Measurements from ENCODE around the gene PTPRA. TPM values are rescaled to one million over a fixed set of nuclear protein-coding genes. Genes with fewer than 3 reads are reported as not detected.
"Not testable (repeated sequence)": the region's sequence is repeated elsewhere in the genome, so short reads cannot be mapped to it uniquely, and the experiment has no call there.

Gene PTPRA
- total RNA-seq, result 100 to 1,000 TPM in 2 of 4 donors, 10 to 100 TPM in 2; 73.4 to 110 (median 93.1) TPM

GRCh38 chr20:2873010-2873746 is at the start of gene PTPRA:
Gene PTPRA, plus strand, starts transcription at chr20:2873481. Its CDS starts 90,797 bp downstream, at chr20:2964278.
- H3K9me3 ChIP-seq, result no peaks in the 10 kb centered on the region
- H3K36me3 ChIP-seq, result no peaks in the 10 kb centered on the region
- intact Hi-C loops (cut with DNase I), result no loop called here
- H3K27ac ChIP-seq, result peak within 1 kb of the TSS; percentile 8 to 57 (median 55)
- WGBS, 2 donors, result 0% methylated on average over 8 to 15 of the region's 83 CpGs
- peak within 1 kb of the TSS; percentile 71 to 96 (median 82) for H3K4me3 ChIP-seq (replicated peaks in 1 of 3)
- TF ChIP-seq POLR2A (IDR thresholded peaks at IDR 0.05), result peak in 1 of 2 donors; percentile 93
- no peak for TF ChIP-seq CTCF (IDR thresholded peaks at IDR 0.05)
- peak; percentile 91 to 92 for DNase-seq
- peaks cover 17 to 23% of the 10 kb centered on the region in 2 donors for H3K4me1 ChIP-seq
- H3K27me3 ChIP-seq, result no peaks in the 10 kb centered on the region

GRCh38 chr20:2825761-2826160 is 47.5 kb upstream of the PTPRA start:
- Histone ChIP-seq H3K36me3 (no peaks in the 10 kb centered on the region), H3K4me1 (peaks cover 0 to 7% of the 10 kb centered on the region in 2 donors), H3K27me3 (peaks cover 12% of the 10 kb centered on the region), H3K27ac (no peak overlapping the region), H3K9me3 (no peaks in the 10 kb centered on the region), H3K4me3 (replicated peaks in 1 of 3) (no peak overlapping the region)
- WGBS, 2 donors, result 93 to 95% methylated on average over 2 of the region's 2 CpGs
- no peak for DNase-seq
- no peak for TF ChIP-seq CTCF (IDR thresholded peaks at IDR 0.05)
- TF ChIP-seq POLR2A (IDR thresholded peaks at IDR 0.05), result no peak
- intact Hi-C loops (cut with DNase I), result no loop called here

- Histone ChIP-seq H3K9me3 (no peaks in the 10 kb centered on the region), H3K4me1 (no peaks in the 10 kb centered on the region), H3K27ac (no peak overlapping the region), H3K4me3 (replicated peaks in 1 of 3) (no peak overlapping the region), H3K27me3 (peaks cover 5% of the 10 kb centered on the region), H3K36me3 (no peaks in the 10 kb centered on the region)
- TF ChIP-seq CTCF (IDR thresholded peaks at IDR 0.05), result no peak
- TF ChIP-seq POLR2A (IDR thresholded peaks at IDR 0.05), result no peak
- no peak for DNase-seq
- intact Hi-C loops (cut with DNase I), result no loop called here
- WGBS, 2 donors, result 91% methylated on average over 4 of the region's 4 CpGs
These were observed 46.6 kb upstream of the PTPRA start for GRCh38 chr20:2826655-2827054.

- Histone ChIP-seq H3K9me3 (no peaks in the 10 kb centered on the region), H3K4me1 (no peaks in the 10 kb centered on the region), H3K27ac (no peak overlapping the region), H3K36me3 (no peaks in the 10 kb centered on the region), H3K27me3 (peaks cover 5% of the 10 kb centered on the region), H3K4me3 (replicated peaks in 1 of 3) (no peak overlapping the region)
- 72 to 73% methylated on average over 6 of the region's 6 CpGs for WGBS, 2 donors
- DNase-seq, result no peak
- intact Hi-C loops (cut with DNase I), result no loop called here
- no peak for TF ChIP-seq CTCF (IDR thresholded peaks at IDR 0.05)
- no peak for TF ChIP-seq POLR2A (IDR thresholded peaks at IDR 0.05)
These were observed 43.9 kb upstream of the PTPRA start for GRCh38 chr20:2829376-2829775.

- H3K9me3 ChIP-seq; intact Hi-C loops (cut with DNase I); H3K4me1 ChIP-seq; H3K36me3 ChIP-seq; H3K4me3 ChIP-seq (replicated peaks in 1 of 3); H3K27me3 ChIP-seq; H3K27ac ChIP-seq: not testable (repeated sequence)
- WGBS, 2 donors, result 54 to 59% methylated on average over 7 of the region's 7 CpGs
- DNase-seq, result peak; percentile 60 to 63
These were observed 42.1 kb upstream of the PTPRA start for GRCh38 chr20:2831206-2831605.

Measured in thyroid gland (tissue), 4 donors.